Osteocyte (in vitro differentiated cells): ENCODE data around the gene NCBP1. TPM values are rescaled to one million over a fixed set of nuclear protein-coding genes. Genes with fewer than 3 reads are reported as not detected.
A peak's percentile ranks its signal among the peaks of the same experiment; 100 is the strongest.

ENCODE experiments used
- DNase-seq: peaks from one replicate; pipeline ENCODE4 v3.0.0; 2021; ENCODE audit warnings: mixed read lengths; ENCODE audit not compliant: unreplicated experiment; ENCODE audit errors: extremely low spot score
- H3K27ac Mint-ChIP-seq: one replicate; pipeline ENCODE4 v1.8.0; 2021; ENCODE audit warnings: mild to moderate bottlenecking, mixed read lengths; ENCODE audit not compliant: unreplicated experiment
- H3K27me3 Mint-ChIP-seq: one replicate; pipeline ENCODE4 v1.8.0; 2021; ENCODE audit warnings: mixed read lengths; ENCODE audit not compliant: unreplicated experiment
- H3K36me3 Mint-ChIP-seq: one replicate; pipeline ENCODE4 v1.8.0; 2021; ENCODE audit warnings: mixed read lengths; ENCODE audit not compliant: unreplicated experiment
- H3K4me1 Mint-ChIP-seq: one replicate; pipeline ENCODE4 v1.8.0; 2021; ENCODE audit warnings: mixed read lengths; ENCODE audit not compliant: unreplicated experiment
- H3K4me3 Mint-ChIP-seq: one replicate; pipeline ENCODE4 v1.8.0; 2021; ENCODE audit warnings: mild to moderate bottlenecking, moderate library complexity, mixed read lengths; ENCODE audit not compliant: unreplicated experiment
- H3K9me3 Mint-ChIP-seq: one replicate; pipeline ENCODE4 v1.8.0; 2021; ENCODE audit warnings: mixed read lengths; ENCODE audit not compliant: unreplicated experiment
- total RNA-seq: library from RNA; stranded (reverse); gene quantifications from 2 replicates; pipeline ENCODE4 v1.2.1, GENCODE V29; 2021
- TF ChIP-seq, protein P1 (sequence below): fragments of 200-600 bp; sonication (generic); IDR thresholded peaks from 2 replicates; pipeline ENCODE4 v1.5.0; 2021; ENCODE audit warnings: antibody characterized with exemption, mild to moderate bottlenecking, moderate library complexity

The NCBP1 gene
- total RNA-seq, 1 donor from 2014 or later: 42.2 TPM

DNA sequence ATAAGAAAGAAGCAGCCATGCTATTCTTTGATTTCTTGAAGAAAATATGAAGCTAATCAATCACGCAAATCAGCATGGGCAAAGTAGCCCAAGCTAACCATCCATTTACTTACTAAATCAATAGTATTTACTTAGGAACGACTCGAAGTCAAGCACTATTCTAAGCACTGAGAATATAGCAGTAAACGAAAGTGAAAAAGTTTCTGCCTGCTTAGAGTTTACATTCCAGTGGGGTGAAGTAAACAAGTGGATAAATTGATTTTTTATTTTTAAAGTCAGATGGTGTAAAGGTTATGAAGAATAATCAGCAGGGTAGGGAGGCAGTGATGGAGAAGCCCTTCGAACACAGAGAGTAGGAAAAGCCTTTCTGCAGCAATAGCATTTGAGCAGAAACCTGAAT, 6.0 kb upstream of the NCBP1 start:
- DNase-seq: no peak
- no peaks in the 10 kb centered on the region for H3K27me3 Mint-ChIP-seq
- H3K27ac Mint-ChIP-seq: no peak overlapping the region
- H3K9me3 Mint-ChIP-seq: no peaks in the 10 kb centered on the region
- TF ChIP-seq, protein P1, sequence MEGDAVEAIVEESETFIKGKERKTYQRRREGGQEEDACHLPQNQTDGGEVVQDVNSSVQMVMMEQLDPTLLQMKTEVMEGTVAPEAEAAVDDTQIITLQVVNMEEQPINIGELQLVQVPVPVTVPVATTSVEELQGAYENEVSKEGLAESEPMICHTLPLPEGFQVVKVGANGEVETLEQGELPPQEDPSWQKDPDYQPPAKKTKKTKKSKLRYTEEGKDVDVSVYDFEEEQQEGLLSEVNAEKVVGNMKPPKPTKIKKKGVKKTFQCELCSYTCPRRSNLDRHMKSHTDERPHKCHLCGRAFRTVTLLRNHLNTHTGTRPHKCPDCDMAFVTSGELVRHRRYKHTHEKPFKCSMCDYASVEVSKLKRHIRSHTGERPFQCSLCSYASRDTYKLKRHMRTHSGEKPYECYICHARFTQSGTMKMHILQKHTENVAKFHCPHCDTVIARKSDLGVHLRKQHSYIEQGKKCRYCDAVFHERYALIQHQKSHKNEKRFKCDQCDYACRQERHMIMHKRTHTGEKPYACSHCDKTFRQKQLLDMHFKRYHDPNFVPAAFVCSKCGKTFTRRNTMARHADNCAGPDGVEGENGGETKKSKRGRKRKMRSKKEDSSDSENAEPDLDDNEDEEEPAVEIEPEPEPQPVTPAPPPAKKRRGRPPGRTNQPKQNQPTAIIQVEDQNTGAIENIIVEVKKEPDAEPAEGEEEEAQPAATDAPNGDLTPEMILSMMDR: no peak
- peaks cover 10% of the 10 kb centered on the region for H3K4me1 Mint-ChIP-seq
- H3K4me3 Mint-ChIP-seq: no peak overlapping the region
- peaks cover 8% of the 10 kb centered on the region for H3K36me3 Mint-ChIP-seq

DNA sequence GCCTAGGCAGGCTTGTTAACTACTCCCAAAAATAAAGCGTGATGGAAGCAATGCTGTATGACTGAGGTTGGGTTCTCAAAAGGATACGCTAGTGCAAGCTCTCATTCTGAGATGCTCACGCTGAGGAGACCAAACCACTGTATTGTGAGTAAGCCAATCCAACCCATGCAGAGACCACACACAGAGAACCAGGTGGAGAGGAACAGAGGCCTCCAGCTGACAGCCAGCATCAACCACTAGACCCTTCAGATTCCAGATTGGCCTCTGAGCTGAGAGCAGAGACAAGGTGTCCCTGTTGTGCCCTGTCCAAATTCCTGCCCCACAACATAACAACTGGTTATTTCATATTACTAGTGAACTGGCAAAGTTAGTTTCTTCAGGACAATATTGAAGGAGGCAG, 5.0 kb upstream of the NCBP1 start:
- H3K36me3 Mint-ChIP-seq: peaks cover 8% of the 10 kb centered on the region
- no peak overlapping the region for H3K4me3 Mint-ChIP-seq
- H3K9me3 Mint-ChIP-seq: no peaks in the 10 kb centered on the region
- TF ChIP-seq, protein P1: no peak
- no peak overlapping the region for H3K27ac Mint-ChIP-seq
- peaks cover 10% of the 10 kb centered on the region for H3K4me1 Mint-ChIP-seq
- no peak for DNase-seq
- H3K27me3 Mint-ChIP-seq: no peaks in the 10 kb centered on the region

DNA sequence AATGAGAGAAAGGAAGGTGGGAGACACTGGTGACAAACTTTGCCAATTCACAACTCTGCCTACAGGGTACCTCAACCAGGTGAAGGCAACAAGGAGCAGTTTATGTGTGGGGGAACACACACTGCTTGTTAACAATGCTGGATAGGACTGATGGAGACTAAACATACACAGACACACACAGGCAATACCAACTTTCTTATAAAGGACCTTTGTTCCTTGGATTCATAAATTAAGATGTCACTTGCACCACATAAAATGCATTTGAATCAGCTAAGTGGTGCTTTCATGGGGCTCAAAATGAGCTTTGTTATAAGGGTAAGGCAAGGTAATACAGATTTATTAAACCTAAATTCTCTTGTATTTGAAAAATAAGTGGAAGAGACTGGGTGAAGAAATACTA, 4.5 kb upstream of the NCBP1 start:
- Mint-ChIP-seq H3K4me3 (no peak overlapping the region), H3K9me3 (no peaks in the 10 kb centered on the region), H3K4me1 (peaks cover 10% of the 10 kb centered on the region), H3K27me3 (no peaks in the 10 kb centered on the region), H3K36me3 (peaks cover 6% of the 10 kb centered on the region), H3K27ac (peak overlapping the region; percentile 14)
- DNase-seq: no peak
- TF ChIP-seq, protein P1: no peak

DNA sequence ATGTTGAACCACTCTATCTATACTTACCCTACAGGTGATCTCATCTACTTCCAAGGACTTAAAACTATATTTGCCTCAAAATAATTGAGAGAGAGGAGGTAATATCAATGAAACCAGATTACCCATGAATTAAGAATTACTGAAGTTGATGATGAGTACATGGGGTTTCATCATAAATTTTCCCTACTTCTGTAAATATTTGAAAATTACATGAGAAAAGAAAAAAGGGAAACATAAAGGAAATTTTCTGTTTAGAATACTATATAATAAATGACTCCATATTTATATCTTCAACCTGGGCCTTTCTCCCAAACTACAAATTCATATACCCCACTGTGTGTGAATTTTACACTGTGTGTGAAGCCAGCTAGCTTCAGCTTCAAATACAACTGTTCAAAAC, 3.0 kb upstream of the NCBP1 start:
- Mint-ChIP-seq H3K4me3 (no peak overlapping the region), H3K27ac (no peak overlapping the region), H3K27me3 (no peaks in the 10 kb centered on the region), H3K36me3 (no peaks in the 10 kb centered on the region), H3K4me1 (peaks cover 22% of the 10 kb centered on the region), H3K9me3 (no peaks in the 10 kb centered on the region)
- TF ChIP-seq, protein P1: no peak
- no peak for DNase-seq

DNA sequence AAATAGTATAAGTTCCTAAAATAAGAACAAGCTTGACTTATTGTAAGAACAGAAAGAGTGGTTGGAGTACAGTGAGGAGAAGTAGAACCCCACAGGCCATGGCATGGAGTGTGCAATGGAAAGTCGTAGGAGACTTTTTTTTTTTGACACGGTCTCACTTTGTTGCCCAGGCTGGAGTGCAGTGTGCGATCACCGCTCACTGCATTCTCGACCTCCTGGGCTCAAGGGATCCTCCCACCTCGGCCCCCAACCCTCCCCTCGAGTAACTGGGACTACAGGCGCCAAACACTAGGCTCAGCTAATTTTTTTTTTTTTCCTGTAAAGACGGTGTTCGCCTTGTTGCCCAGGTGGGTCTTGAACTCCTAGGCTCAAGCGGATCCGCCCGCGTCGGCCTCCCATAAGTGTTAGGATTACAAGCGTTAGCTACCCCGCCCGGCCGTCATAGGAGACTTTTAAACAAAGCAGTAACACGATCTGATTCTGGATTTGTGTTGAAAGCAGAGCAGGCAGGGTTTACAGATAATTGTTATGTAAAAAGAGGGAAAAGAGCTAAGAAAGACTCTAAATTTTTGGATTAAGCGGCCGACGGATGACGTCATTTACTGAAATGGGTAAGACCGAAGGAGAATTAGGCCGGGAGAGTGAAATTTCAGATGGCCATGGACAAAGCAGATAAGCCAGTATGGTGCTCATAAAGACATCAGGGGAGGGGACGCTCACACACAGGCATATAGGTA, 1.2 kb upstream of the NCBP1 start:
- TF ChIP-seq, protein P1: no peak
- Mint-ChIP-seq H3K9me3 (no peaks in the 10 kb centered on the region), H3K4me1 (peaks cover 32% of the 10 kb centered on the region), H3K36me3 (peaks cover 2% of the 10 kb centered on the region), H3K4me3 (peak overlapping the region; percentile 94), H3K27me3 (no peaks in the 10 kb centered on the region), H3K27ac (peak overlapping the region; percentile 99)
- DNase-seq: no peak
